Stimulated activated CD4-positive, alpha-beta T cell treated with anti-CD3 and anti-CD28 coated beads, TNF-alpha, amount 100 ng/mL, for 48 hours (primary cell): ENCODE measurements around the gene PDZD8.
"Not testable (repeated sequence)": the region's sequence is repeated elsewhere in the genome, so short reads cannot be mapped to it uniquely, and the experiment has no call there.

Experiments
- DNase-seq, 3 donors: peaks; one replicate each; pipeline ENCODE4 v3.0.0-alpha.2; 2020; ENCODE audit warnings: low read depth in 3 of 3

The PDZD8 gene

GRCh38 chr10:117256910-117257309, 118.3 kb downstream of the PDZD8 start:
- DNase-seq = no peak

GRCh38 chr10:117255835-117256460, 119.3 kb downstream of the PDZD8 start:
- no peak for DNase-seq

GRCh38 chr10:117254774-117255735, 120.2 kb downstream of the PDZD8 start:
- DNase-seq = no peak

- no peak for DNase-seq
Measured at GRCh38 chr10:117254338-117254737, 120.9 kb downstream of the PDZD8 start.

GRCh38 chr10:117253908-117254307, 121.3 kb downstream of the PDZD8 start:
- no peak for DNase-seq

- no peak for DNase-seq
Measured at GRCh38 chr10:117250411-117250810, 124.8 kb downstream of the PDZD8 start.

- no peak for DNase-seq
Measured at GRCh38 chr10:117249493-117250093, 125.6 kb downstream of the PDZD8 start.

GRCh38 chr10:117248750-117249465, 126.3 kb downstream of the PDZD8 start:
- no peak for DNase-seq

GRCh38 chr10:117246997-117247671, 128.1 kb downstream of the PDZD8 start:
- DNase-seq = no peak

GRCh38 chr10:117242463-117242832, 132.8 kb downstream of the PDZD8 start:
- no peak for DNase-seq

GRCh38 chr10:117241541-117242462, 133.4 kb downstream of the PDZD8 start:
- DNase-seq = no peak

- DNase-seq = no peak
Measured at GRCh38 chr10:117240621-117241529, 134.4 kb downstream of the PDZD8 start, which contains the start of gene SLC18A2. TSS of gene SLC18A2 (plus strand) at chr10:117241114. CDS start at chr10:117241694, 580 bp downstream.

- no peak for DNase-seq
Measured at GRCh38 chr10:117239721-117240620, 135.3 kb downstream of the PDZD8 start.

GRCh38 chr10:117239051-117239450, 136.2 kb downstream of the PDZD8 start:
- DNase-seq = no peak

- DNase-seq = no peak
Measured at GRCh38 chr10:117237401-117237991, 137.7 kb downstream of the PDZD8 start.

GRCh38 chr10:117230107-117230506, 145.1 kb downstream of the PDZD8 start:
- not testable (repeated sequence) for DNase-seq

GRCh38 chr10:117228210-117228609, 147.0 kb downstream of the PDZD8 start:
- DNase-seq = no peak
